Hepatocyte (in vitro differentiated cells): ENCODE measurements around the gene HOXD10.

ENCODE experiments used
- CTCF ChIP-seq: fragments of 200-600 bp; sonication (generic); IDR thresholded peaks from 2 replicates; pipeline ENCODE4 v1.5.1; 2016; ENCODE audit warnings: antibody characterized with exemption, mild to moderate bottlenecking; ENCODE audit not compliant: poor library complexity
- EZH2phosphoT487 ChIP-seq: fragments of 200-600 bp; sonication (generic); IDR thresholded peaks from one replicate; pipeline ENCODE4 v1.6.1; 2018; ENCODE audit warnings: antibody characterized with exemption, mild to moderate bottlenecking, low read depth, moderate library complexity; ENCODE audit not compliant: unreplicated experiment, severe bottlenecking

DNA sequence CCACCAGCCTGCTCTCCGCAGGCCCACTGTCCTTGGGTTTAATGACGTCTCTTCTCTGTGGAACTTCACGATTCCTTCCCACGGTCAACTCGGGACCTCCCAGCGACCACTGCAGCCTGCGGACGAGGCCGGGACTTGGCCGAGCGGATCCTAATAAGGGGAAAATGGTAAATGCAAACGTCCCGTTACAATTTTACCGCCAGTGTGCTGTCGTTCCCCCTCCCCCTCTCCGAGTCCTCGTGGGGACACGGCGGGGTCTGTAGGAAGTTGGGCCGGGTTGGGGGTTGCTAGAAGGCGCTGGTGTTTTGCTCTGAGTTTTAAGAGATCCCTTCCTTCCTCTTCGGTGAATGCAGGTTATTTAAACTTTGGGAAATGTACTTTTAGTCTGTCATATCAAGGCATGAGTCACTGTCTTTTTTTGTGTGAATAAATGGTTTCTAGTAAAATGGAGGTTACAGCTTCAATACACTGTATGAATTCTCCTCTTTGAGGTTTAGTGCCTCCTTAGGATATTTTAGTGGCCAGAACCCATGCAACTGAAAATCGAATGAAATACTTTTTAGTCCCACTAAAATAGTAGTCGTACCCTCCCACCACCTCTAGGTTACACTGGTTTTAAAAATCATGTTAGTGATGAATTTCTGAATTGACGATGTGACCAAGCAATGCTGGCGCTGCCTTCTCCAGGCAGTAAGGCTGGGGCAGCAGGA is 7.2 kb upstream of the HOXD10 start:
- no peak for TF ChIP-seq CTCF
- TF ChIP-seq EZH2phosphoT487, result peak; percentile 53
